Coronary artery (tissue), 2 donors: Measurements from ENCODE around the gene CCDC93.
A peak's percentile ranks its signal among the peaks of the same experiment; 100 is the strongest.
"Not testable (repeated sequence)": the region's sequence is repeated elsewhere in the genome, so short reads cannot be mapped to it uniquely, and the experiment has no call there.

Experiments used
- DNase-seq: peaks from one replicate; pipeline ENCODE4 v3.0.0-alpha.2; 2017; ENCODE audit warnings: low spot score
- H3K27ac ChIP-seq, 2 donors: fragments of 200-600 bp; sonication (generic); one replicate each; pipeline ENCODE4 v1.5.1; 2016 to 2019
- H3K4me3 ChIP-seq: fragments of 200-600 bp; sonication (generic); 2 replicates; pipeline ENCODE4 v1.5.1; 2016; ENCODE audit warnings: mild to moderate bottlenecking, moderate library complexity
- CTCF ChIP-seq: fragments of 200-600 bp; sonication (generic); IDR thresholded peaks from one replicate; pipeline ENCODE4 v1.5.1; 2019; ENCODE audit warnings: antibody characterized with exemption

Gene CCDC93

DNA sequence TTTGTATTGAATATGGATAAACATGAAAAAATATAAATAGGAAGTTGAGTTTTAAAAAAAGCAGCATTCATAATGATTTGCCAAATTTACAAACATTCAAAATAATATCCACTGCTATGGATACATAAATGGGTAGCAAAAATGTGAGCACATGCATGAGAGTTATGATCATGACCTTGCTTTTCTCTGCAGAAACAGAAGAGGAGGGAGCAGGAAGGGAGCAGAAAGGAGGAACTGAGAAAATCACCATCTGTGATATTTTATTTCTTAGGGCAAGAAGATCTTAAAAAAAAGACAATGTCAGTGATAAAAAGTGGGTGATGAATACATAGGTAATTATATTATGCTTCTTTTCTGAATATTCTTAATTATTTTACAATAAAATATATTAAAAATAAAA, 17.7 kb upstream of the CCDC93 start:
- Histone ChIP-seq H3K4me3 (no peak overlapping the region), H3K27ac (no peak overlapping the region)
- TF ChIP-seq CTCF: no peak
- DNase-seq: no peak

DNA sequence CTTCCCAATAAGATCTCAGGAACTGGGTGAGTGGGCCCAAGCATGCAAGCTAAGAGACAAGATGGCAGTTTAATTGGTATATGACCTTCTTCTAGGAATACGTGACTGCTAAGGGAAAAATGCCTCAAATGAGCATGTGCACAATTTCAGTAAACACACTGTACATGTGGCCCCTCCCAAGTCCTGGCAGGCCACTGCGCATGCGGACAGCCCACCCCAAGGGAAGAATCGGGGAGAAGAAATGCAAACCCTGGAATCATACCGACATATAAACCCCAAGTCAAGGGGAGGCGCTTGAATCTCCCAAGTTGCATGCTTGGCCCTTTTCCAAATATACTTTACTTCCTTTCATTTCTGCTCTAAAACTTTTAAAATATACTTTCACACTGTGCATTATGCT, 15.2 kb upstream of the CCDC93 start:
- DNase-seq: no peak
- no peak for TF ChIP-seq CTCF
- Histone ChIP-seq H3K4me3 (no peak overlapping the region), H3K27ac (no peak overlapping the region)

- no peak for DNase-seq
- Histone ChIP-seq H3K27ac (no peak overlapping the region), H3K4me3 (no peak overlapping the region)
- no peak for TF ChIP-seq CTCF
Measured at GRCh38 chr2:118021356-118021755, 7.5 kb upstream of the CCDC93 start.

DNA sequence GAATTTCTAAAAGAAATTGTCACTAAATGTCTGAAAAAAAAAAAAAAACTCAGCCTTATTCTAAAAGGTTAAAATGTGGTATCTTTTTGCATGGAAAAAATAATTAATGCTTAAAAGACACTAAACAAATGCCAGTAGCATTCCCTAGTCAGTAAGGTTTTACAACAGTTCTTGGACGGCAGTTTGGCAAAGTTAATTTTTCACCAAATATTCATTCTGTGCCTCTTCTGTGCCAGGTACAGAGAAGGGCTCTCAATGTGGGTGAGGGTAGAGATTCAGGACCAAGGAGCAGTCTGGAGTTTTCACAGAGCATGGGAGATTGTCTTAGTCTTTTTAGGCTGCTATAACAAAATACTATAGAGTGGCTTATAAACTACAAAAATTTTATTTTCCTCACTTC, 6.0 kb upstream of the CCDC93 start:
- Histone ChIP-seq H3K27ac (no peak overlapping the region), H3K4me3 (no peak overlapping the region)
- no peak for DNase-seq
- TF ChIP-seq CTCF: no peak

DNA sequence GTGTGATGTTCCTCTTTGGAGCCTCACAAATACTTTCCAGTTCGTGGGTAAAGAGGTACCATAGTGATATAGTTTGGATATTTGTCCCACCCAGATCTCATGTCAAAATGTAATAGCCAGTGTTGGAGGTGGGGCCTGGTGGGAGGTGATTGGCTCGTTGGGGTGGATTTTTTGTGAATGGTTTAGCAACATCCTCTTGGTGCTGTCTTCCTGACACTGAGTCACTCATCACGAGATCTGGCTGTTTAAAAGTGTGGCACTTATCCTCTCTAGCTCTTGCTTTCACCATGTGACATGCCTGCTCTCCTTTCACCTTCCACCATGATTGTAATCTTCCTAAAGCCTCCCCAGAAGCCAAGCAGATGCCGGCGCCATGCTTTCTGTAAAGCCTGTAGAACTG, 3.0 kb upstream of the CCDC93 start:
- H3K27ac ChIP-seq: no peak overlapping the region
- TF ChIP-seq CTCF: no peak
- no peak for DNase-seq
- H3K4me3 ChIP-seq: no peak overlapping the region

- not testable (repeated sequence) for H3K27ac ChIP-seq, DNase-seq, H3K4me3 ChIP-seq
Measured at GRCh38 chr2:118015761-118016160, 1.9 kb upstream of the CCDC93 start.

GRCh38 chr2:118014492-118014824, 588 bp upstream of the CCDC93 start:
- DNase-seq: peak; percentile 74
- Histone ChIP-seq H3K4me3 (peak overlapping the region; percentile 93), H3K27ac (peak overlapping the region in 1 of 2 donors; percentile 88)
- no peak for TF ChIP-seq CTCF

GRCh38 chr2:118013221-118013723, 598 bp downstream of the CCDC93 start:
- peak overlapping the region; percentile 85 to 88 for H3K27ac ChIP-seq
- H3K4me3 ChIP-seq: peak overlapping the region; percentile 93
- peak; percentile 80 for DNase-seq
- TF ChIP-seq CTCF: no peak
